ENCODE results near the gene MSLN.

DNA sequence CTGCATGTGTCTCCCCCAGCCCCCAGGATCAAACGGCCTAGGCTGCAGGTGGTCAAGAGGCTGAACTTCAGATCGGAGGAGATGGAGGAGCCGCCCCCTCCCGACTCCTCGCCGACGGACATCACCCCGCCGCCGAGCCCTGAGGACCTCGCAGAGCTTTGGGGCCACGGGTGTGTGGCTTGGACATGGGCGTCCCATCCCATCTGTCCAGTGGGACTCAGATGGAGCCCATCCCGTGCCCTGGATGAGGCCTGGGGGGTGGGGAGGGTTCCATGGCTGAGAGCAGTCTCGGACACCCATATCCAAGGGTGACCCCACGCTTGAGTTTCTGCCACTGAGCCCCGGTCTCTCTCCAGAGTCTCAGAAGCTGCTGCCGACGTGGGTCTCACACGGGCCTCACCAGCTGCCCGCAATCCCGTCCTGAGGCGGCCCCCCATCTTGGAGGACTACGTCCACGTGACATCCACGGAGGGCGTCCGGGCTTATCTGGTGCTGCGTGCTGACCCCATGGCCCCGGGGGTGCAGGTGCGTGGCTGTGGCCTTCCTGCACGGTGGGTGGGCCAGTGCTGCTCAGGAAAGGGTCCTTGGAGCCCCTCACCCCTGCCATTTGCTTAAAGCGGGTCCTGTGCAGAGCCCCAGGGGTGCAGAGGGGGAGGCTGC lies 28.8 kb downstream of the MSLN start:
- TF ChIP-seq, protein P1, sequence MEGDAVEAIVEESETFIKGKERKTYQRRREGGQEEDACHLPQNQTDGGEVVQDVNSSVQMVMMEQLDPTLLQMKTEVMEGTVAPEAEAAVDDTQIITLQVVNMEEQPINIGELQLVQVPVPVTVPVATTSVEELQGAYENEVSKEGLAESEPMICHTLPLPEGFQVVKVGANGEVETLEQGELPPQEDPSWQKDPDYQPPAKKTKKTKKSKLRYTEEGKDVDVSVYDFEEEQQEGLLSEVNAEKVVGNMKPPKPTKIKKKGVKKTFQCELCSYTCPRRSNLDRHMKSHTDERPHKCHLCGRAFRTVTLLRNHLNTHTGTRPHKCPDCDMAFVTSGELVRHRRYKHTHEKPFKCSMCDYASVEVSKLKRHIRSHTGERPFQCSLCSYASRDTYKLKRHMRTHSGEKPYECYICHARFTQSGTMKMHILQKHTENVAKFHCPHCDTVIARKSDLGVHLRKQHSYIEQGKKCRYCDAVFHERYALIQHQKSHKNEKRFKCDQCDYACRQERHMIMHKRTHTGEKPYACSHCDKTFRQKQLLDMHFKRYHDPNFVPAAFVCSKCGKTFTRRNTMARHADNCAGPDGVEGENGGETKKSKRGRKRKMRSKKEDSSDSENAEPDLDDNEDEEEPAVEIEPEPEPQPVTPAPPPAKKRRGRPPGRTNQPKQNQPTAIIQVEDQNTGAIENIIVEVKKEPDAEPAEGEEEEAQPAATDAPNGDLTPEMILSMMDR (IDR thresholded peaks at IDR 0.05; ENCODE audit: insufficient read depth, low read length, poor library complexity, severe bottlenecking): no peak
- TF ChIP-seq EZH2phosphoT487 (conservative IDR thresholded peaks at IDR 0.05; ENCODE audit: low read length): no peak

All from SU-DHL-6 (cell line).